HG03097 (cell line): ENCODE measurements around the gene KLF2.
A peak's percentile ranks its signal among the peaks of the same experiment; 100 is the strongest.

Experiments
- ATAC-seq: cut with Tn5 transposase; IDR thresholded peaks from one replicate; pipeline ENCODE4 v1.9.1; 2021; ENCODE audit not compliant: unreplicated experiment, low FRiP score

KLF2 gene

DNA sequence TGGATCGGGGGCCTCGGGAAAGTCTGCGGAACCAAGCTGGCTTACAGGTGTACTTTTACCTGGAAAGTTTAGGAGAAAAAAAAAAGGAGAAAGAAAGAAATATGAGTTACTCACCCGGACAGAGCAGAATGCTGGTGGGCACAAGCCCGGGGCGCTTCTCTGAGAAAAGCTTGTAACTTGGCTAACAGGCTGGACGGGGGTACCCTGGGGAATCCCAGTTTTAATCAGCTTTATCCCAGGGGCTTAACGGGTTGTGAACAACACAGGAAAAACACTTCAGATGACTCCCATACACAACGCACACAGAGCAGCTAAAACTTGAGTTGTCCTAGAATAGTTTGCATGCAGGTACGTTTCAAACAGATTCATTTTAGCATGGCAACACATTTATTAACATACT, 37.3 kb downstream of the KLF2 start:
- no peak for ATAC-seq

GRCh38 chr19:16363133-16363851, 38.7 kb downstream of the KLF2 start:
- no peak for ATAC-seq

- no peak for ATAC-seq
These were observed 39.2 kb downstream of the KLF2 start for GRCh38 chr19:16363852-16364230.

GRCh38 chr19:16364231-16364865, 39.7 kb downstream of the KLF2 start:
- no peak for ATAC-seq

DNA sequence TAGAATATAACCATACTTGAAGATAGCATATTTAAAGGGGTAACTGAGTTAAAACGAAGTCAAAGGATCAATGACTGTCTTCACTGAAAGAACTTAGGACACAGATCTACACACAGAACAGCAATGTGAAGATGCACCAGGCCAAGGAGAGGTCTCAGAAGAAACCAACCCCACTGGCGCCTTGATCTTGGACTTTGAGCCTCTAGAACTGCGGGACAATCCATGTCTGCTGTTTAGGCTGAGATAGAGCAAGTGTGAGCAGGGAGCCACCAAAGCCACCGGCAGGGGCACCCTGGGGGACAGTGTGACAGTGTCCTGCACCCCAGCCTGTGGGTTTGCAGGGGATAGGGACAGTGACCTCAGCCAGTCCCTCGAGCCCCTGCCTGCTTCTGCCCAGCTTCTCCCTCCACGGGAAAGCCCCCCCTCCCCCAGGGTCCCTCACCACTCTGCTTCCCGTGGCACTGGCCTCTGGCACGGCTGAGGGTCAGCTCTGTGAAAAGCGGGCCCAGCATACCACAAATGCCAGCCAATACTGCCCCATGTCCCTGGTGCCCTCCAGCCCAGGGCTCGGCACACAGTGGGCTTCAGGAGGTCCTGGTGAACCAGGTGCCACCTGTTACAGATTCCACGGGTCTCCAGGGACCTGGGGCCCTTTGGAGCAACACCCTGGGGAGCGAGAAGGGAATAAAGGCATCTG, 40.8 kb downstream of the KLF2 start:
- ATAC-seq, result no peak

GRCh38 chr19:16366056-16366432, 41.4 kb downstream of the KLF2 start:
- ATAC-seq, result no peak

GRCh38 chr19:16366433-16367260, 42.0 kb downstream of the KLF2 start:
- ATAC-seq, result peak; percentile 31

- peak; percentile 30 for ATAC-seq
These were observed 42.6 kb downstream of the KLF2 start for GRCh38 chr19:16367261-16367683.

DNA sequence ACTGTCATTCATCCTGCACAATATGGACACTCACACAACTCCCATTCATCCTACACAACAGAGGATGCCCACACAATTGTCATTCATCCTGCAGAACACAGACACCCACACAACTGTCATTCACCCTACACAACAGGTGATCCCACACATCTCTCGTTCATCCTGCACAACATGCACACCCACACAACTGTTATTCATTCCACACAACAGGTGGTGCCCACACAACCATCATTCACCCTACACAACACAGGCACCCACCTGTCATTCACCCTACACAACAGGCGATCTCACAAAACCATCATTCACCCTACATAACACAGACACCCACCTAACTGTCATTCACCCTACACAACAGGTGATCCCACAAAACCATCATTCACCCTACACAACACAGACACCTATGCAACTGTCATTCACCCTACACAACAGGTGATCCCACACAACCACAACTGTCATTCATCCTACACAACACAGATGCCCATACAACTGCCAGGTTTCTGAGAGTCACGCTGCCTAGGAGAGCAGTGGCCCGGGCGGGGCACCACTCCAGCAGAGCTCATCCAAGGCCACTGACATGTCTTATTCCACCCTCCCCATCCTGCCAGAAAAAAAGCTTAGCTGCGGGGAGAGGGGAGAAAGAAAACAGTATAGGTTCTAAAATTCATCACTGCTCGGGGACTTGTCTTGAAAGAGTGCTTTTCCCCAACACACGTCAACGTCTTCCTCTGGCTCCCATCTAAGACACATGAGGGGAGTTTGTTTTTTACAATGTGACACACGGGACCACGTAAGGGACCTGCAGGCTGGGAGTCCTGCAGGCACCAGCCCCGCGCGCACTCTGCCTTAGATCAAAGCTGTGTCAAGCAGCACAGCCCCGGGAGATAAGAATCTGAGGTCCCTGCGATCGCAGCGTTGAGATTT, 44.0 kb downstream of the KLF2 start:
- ATAC-seq, result no peak

DNA sequence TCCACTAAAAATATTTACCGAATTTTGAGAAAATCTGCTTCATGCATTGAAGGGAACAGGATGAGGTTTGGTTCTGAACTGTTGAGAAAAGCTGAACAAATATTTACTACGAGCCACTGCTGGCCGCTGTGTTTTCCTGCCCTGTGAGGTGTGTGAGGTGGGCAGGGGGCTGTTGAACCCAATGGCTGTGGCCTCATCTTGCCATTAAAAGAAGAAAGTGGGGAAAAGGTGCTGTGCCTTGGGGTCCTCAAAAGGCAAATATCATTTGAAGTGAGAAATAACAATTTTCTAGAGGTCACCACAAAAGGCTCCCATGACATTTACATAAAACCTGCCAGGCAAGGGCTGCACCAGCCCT, 44.7 kb downstream of the KLF2 start:
- ATAC-seq, result no peak

DNA sequence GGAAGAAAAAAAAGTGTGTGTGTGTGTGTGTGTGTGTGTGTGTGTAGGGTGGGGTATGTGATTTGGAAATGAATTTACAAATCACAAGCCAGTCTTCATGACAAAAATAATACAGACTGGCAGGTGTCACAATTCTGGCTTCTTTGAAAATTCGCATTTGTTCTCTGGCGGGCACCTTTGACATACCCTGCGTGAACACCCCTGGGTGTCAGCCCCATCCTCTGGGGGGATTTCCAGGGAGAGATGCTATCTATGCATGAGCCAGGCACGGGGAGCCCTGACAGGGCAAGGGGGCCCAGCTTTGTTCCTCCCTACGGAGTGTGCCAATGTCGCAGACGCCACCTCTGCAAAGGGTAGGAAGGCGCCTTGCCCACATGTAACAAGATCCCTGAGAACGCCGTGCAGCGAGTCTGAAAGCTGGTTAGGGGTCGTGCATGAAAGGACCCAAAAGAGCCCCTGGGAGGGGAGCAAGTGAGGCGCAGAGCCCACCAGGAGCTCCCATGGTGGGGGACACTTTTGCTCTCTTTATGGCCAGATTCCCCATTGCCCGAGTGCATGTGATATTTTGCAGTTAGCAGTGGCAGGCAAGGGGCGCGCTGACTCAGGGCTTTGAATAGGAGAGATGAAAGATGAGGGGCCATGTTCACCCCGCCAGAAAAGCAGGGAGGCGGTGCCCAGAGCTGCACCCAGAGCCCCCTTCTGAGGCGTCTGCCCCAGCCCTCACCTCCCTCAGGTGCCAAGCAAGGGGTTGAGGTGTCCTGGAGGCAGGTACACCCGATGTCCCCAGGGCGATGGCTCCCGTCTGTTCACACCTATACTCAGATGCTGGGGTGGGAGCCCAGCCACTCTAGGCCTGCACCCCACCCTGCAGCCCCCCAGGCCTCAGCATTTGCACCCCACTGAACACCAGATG, 45.3 kb downstream of the KLF2 start:
- no peak for ATAC-seq

DNA sequence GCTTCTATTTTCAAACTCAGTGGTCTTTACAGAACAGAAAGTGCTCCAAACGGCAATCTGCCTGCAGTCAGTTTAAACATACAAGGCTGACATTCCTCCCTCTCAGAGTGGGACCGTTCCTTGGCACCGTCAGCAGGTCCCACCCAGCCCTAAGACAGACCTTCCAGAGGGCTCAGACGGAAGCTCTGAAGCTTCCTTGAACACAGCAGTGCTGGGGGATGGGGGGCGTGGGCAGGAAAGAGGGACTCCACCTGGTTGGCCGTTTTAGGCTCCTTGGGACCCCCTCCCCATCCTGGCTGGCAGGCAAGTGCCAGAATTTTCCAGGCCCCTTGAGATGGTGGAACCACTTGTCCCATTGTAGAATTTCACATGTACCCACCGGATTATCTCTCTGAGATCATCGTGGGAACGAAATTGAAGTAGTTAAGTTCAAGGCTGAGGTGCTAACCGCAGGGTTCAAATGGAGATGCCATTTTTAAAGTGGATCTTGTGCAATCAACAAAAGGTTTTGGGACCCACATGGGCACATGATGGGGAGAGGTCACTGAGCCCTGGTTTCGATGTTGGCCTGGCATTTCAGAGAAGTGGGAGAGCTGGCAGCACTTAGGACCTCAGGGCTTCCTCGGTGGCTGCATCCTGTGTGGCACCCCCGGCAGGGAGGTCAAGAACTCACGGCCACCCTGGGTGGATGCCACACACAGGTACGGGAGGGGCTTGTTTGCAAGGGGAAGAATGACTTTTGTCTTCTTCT, 46.2 kb downstream of the KLF2 start:
- ATAC-seq, result no peak

DNA sequence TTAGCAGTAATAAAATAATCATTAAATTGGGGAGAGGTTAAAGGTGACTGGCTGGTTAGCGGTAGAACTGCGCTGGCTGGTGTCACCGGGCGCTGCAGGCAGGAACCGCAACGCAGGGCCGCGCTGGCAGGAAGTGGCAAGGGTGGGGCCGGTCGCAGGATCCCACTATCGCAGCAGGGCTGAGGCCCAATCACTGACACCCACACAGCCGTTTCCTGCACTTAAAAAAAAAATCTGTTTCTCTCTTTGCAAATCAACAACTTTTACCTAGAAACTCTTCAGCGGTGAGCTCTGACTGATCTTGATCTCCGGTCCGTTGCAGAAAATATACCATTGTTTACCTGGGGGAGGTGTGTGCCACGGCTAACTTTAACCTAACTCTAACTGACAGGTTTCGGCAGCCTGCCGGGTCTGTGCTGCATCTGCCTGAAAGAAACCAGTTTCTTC, 46.9 kb downstream of the KLF2 start:
- ATAC-seq, result peak; percentile 55

GRCh38 chr19:16372065-16372915, 47.7 kb downstream of the KLF2 start:
- peak; percentile 2 for ATAC-seq

DNA sequence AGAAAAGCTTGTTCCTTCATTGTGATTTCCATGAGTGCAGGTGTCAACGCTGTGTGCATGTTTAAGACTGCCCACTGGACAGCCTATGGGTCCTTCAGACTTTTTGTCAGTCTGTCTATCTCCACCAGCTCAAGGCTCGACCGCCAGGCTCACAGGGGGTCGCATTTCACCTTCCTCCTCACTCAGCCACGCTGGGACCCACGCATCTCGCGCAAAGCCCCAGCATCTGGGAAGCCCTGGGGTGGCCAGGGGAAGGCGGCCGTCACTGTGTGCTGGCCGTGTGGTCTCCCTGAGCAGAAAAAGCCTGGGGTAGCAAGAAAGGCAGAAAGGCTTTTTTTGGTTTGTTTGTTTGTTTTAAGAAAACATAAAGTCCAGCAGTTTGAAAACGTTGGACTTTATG, 48.5 kb downstream of the KLF2 start:
- no peak for ATAC-seq

DNA sequence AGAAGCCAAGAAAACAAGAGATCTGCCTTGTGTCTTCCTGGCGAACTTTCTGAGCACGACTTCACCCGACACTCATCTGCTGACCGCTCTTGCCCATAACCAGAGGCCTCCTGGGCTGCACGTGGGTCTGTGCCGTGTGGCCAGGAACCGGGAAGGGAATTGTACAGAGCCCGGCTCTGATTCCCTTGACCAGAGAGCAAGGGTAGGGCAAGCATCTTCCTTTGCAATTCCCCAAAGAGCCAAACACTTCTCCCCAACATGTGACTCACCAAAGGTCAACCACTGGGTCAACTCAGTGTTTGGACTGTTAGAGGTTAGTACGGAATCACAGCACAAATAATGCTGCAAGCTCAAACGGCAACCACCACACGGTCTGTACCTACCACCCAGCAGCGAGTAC, 48.9 kb downstream of the KLF2 start:
- no peak for ATAC-seq

DNA sequence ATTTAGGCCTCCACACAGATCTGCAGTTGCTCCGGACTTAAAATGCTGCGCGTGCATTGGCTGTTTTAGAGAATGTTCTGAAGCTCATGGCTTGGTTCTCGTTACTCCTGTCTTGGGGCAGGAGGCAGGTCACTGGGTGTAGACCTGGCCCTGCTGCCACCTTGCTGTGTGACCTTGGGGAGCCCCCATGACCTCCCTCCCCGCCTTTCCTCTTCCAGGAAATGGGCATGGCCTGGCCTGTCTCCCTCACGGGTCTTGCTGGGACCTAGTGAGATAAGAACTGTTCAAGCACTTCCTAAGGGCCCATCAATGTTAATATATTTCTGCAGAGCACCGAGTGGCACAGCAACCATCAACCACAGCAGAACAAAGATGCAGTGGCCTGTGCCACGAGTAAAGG, 49.4 kb downstream of the KLF2 start:
- no peak for ATAC-seq
